ENCODE data around the gene PSTPIP2.
A peak's percentile ranks its signal among the peaks of the same experiment; 100 is the strongest.
"Not testable (repeated sequence)": the region's sequence is repeated elsewhere in the genome, so short reads cannot be mapped to it uniquely, and the experiment has no call there.

PSTPIP2 gene

DNA sequence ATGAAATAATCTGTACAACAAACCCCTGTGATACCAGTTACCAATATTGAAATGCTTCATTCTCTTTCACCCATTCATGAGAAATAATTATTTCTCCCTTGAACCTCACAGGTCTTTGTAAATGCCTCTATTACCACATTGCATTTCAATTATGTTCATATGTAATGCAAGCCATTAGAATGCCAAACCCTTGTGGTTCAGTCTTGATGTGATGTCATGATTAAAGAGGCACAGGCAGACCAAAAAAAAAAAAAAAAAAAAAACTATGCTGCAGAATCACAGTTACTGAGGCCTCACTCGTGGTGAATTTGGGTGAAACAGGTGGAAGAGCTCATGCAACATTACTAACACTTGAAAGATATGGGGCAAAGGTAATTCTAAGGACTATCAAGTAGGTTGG, 95.5 kb downstream of the PSTPIP2 start:
- H3K4me1 Mint-ChIP-seq (ENCODE audit: low read depth) = peaks cover 3% of the 10 kb centered on the region
- no peak overlapping the region for H3K27ac Mint-ChIP-seq
- intact Hi-C loops (cut with micrococcal nuclease) = no loop called here
- no peak overlapping the region for H3K4me3 Mint-ChIP-seq
- H3K9me3 Mint-ChIP-seq = no peaks in the 10 kb centered on the region
- H3K27me3 Mint-ChIP-seq = no peaks in the 10 kb centered on the region
- H3K36me3 Mint-ChIP-seq (ENCODE audit: low read depth) = peaks cover 9% of the 10 kb centered on the region

DNA sequence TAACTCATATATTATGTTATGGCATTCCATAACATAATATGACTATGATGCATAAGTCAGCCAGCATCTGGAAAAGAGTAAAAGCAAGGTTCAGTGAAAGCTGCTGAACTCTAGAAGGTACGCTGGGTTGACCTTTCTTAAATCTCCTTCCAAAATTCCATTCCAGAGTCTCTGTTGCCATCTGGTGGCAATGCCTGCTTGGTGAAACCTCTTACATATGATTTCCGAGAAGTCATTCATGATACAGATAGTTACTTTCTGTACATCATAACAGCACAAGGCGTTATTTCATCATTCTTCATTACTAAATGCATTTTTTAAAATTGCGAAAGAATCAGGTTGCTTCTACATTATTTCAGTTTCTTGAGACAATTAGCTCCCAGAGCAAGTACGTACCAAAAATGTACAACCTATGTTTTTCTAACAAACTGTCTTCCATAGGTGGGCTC, 97.9 kb downstream of the PSTPIP2 start:
- Mint-ChIP-seq H3K4me1 (ENCODE audit: low read depth) (no peaks in the 10 kb centered on the region), H3K27me3 (no peaks in the 10 kb centered on the region), H3K9me3 (no peaks in the 10 kb centered on the region), H3K36me3 (ENCODE audit: low read depth) (no peaks in the 10 kb centered on the region), H3K27ac (no peak overlapping the region), H3K4me3 (no peak overlapping the region)
- intact Hi-C loops (cut with micrococcal nuclease) = loop anchor here (1.0 to 5.0 kb wide), 2 partner anchors 283 to 307 kb away; no protein-coding TSS in a partner anchor

DNA sequence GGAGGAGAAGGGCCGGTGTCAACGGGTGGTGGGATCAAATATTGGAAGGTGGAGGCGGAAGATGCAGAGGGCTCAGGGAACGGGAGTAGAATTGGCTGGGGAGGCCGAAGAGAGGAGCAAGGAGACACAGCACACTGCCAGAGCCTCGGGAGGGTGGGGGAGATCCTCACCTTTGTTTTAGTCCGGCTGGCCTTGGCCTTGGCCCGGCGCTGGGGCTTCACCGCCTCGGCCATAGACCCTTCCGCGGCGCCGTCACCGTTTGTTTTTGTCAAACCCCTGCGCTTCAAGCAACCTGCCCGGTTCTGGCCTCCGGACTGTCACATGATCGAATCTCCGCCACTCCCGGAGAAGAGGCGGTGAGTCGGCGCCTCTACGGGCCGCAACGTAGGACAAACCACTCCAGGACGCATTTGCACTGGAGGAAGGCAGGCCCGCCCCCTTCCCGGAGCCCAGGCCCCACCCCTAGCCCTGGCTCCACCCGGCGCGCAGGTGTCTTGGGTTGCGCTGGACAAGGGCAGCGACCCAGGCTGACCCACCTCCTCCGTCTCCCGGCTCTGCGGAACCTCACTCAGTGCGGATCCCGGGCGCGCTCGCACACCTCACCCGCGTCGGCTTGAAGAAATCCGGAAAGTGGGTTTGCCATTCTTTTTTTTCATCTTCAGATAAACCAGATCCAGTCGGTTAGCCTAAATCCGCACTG, 104.9 kb downstream of the PSTPIP2 start, which contains the start of gene EPG5:
Gene EPG5 (minus strand): TSS at position 323 of the 700 bp plus-strand sequence. CDS start 90 bp downstream, at position 233.
- Mint-ChIP-seq H3K27me3 (no peaks in the 10 kb centered on the region), H3K36me3 (ENCODE audit: low read depth) (peaks cover 34% of the 10 kb centered on the region), H3K9me3 (no peaks in the 10 kb centered on the region), H3K27ac (peak within 1 kb of the TSS; percentile 88), H3K4me1 (ENCODE audit: low read depth) (peaks cover 23% of the 10 kb centered on the region), H3K4me3 (peak within 1 kb of the TSS; percentile 96)
- intact Hi-C loops (cut with micrococcal nuclease) = loop anchor here (2.0 kb wide), 1 partner anchor 42 kb away; no protein-coding TSS in a partner anchor

DNA sequence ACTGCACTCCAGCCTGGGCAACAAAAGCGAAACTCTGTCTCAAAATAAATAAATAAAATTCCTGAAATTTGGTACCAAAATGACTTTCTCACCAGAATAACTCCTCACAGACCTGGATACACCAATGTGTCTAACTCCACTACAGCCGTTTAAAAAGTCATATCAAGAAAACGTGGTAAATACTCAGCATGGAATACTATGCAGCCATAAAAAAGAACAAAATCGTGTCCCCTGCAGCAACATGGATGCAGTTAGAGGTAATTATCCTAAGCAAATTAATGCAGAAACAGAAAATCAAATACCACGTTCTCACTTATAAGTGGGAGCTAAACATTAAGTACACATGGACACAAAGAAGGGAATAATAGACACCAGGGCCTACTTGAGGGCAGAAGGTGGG, 107.1 kb downstream of the PSTPIP2 start:
- H3K4me3 Mint-ChIP-seq; intact Hi-C loops (cut with micrococcal nuclease); H3K27ac Mint-ChIP-seq; H3K27me3 Mint-ChIP-seq; H3K9me3 Mint-ChIP-seq: not testable (repeated sequence)
- H3K36me3 Mint-ChIP-seq (ENCODE audit: low read depth) = peaks cover 49% of the 10 kb centered on the region
- H3K4me1 Mint-ChIP-seq (ENCODE audit: low read depth) = peaks cover 37% of the 10 kb centered on the region

DNA sequence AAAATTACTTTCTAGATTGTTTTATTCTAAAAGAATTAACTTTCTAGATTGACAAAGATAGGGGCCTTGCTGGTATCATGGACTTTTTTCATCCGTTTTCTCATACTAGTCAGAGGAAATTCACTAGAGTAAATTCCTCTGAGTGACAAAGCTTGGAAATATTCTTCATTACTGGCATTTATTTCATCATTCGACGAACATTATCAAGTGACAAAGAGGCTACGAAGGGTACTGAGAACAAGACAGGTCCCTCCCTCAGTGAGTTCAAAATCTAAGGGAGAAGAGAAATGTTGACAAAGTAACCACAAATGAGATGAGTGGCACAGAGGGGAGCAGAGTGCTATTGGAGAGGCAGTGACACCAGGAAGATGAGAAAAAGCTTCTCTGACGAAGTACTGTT, 109.2 kb downstream of the PSTPIP2 start:
- intact Hi-C loops (cut with micrococcal nuclease) = no loop called here
- peaks cover 43% of the 10 kb centered on the region for H3K4me1 Mint-ChIP-seq (ENCODE audit: low read depth)
- peak overlapping the region; percentile 74 for H3K27ac Mint-ChIP-seq

DNA sequence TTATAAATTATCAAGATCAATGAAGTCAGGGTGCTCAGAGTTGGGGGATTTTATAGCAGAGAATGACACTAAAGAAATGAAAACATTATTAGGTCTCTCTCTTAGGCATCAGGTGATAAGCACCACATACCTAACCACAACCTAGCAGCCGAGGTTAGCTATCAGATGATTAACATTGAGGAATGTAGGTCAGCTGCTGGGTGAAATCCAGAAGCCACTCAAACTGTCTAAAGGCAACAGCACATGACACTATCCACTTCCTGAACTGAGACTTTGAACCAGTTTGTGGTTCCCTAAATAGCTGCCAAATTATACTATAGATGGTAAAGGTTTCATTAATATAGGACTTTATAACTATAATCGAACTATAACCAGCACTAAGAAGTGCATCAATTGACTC, 109.6 kb downstream of the PSTPIP2 start:
- no peak overlapping the region for H3K4me3 Mint-ChIP-seq
- no peaks in the 10 kb centered on the region for H3K9me3 Mint-ChIP-seq
- H3K27ac Mint-ChIP-seq = no peak overlapping the region
- intact Hi-C loops (cut with micrococcal nuclease) = no loop called here
- H3K27me3 Mint-ChIP-seq = no peaks in the 10 kb centered on the region
- peaks cover 47% of the 10 kb centered on the region for H3K36me3 Mint-ChIP-seq (ENCODE audit: low read depth)
- H3K4me1 Mint-ChIP-seq (ENCODE audit: low read depth) = peaks cover 39% of the 10 kb centered on the region

More for the DNA sequence above, 109.2 kb downstream of the PSTPIP2 start:
- no peak overlapping the region for H3K4me3 Mint-ChIP-seq
- peaks cover 49% of the 10 kb centered on the region for H3K36me3 Mint-ChIP-seq (ENCODE audit: low read depth)
- no peaks in the 10 kb centered on the region for H3K9me3 Mint-ChIP-seq
- no peaks in the 10 kb centered on the region for H3K27me3 Mint-ChIP-seq

DNA sequence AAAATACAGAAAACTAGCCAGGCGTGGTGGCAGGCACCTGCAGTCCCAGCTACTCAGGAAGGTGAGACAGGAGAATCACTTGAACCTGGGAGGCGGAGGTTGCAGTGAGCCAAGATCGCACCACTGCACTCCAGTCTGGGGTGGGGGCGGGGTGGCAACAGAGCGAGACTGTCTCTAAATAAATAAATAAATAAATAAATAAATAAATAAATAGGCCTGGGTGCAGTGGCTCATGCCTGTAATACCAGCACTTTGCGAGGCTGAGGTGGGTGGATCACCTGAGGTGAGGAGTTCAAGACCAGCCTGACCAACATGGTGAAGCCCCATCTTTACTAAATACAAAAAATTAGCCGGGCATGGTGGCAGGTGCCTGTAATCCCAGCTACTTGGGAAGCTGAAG, 112.6 kb downstream of the PSTPIP2 start:
- not testable (repeated sequence) for H3K4me3 Mint-ChIP-seq

DNA sequence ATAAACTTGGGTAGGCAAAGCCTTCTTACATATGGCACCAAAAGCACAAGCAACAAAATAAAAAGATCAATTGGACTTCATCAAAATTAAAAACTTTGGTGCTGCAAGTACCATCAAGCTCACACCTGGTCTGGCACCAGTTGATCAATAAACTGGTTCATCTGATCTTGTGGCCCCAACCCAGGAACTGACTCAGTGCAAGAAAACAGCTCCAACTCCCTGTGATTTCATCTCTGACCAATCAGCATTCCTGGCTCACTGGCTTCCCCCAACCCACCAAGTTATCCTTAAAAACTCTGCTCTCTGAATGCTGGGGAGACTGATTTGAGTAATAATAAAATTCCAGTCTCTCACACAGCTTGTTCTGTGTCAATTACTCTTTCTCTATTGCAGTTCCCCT, 113.3 kb downstream of the PSTPIP2 start:
- intact Hi-C loops (cut with micrococcal nuclease) = no loop called here
- no peaks in the 10 kb centered on the region for H3K9me3 Mint-ChIP-seq
- no peaks in the 10 kb centered on the region for H3K27me3 Mint-ChIP-seq
- peaks cover 51% of the 10 kb centered on the region for H3K36me3 Mint-ChIP-seq (ENCODE audit: low read depth)
- no peak overlapping the region for H3K4me3 Mint-ChIP-seq
- peaks cover 36% of the 10 kb centered on the region for H3K4me1 Mint-ChIP-seq (ENCODE audit: low read depth)
- no peak overlapping the region for H3K27ac Mint-ChIP-seq

More for the DNA sequence above, 112.6 kb downstream of the PSTPIP2 start:
- intact Hi-C loops (cut with micrococcal nuclease); H3K27me3 Mint-ChIP-seq; H3K9me3 Mint-ChIP-seq; H3K27ac Mint-ChIP-seq: not testable (repeated sequence)
- Mint-ChIP-seq H3K36me3 (ENCODE audit: low read depth) (peaks cover 46% of the 10 kb centered on the region), H3K4me1 (ENCODE audit: low read depth) (peaks cover 37% of the 10 kb centered on the region)

DNA sequence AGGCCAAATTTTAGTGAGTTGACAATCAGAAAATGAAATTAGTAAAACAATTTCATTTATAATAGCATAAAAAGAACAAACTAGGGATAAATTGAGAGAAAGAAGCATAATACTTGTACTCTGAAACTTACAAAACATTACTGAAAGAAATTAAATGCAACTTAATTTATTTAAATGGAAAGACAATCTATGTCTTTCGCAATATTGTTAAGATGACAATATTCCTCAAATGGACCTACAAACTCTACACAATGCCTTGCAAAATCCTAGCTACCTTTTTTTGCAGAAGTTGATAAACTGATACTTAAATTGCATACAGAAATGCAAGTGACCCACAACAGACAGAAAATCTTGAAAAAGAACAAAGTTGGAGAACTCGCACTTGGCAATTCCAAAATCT, 114.0 kb downstream of the PSTPIP2 start:
- no peaks in the 10 kb centered on the region for H3K9me3 Mint-ChIP-seq
- no peaks in the 10 kb centered on the region for H3K27me3 Mint-ChIP-seq
- H3K4me1 Mint-ChIP-seq (ENCODE audit: low read depth) = peaks cover 29% of the 10 kb centered on the region
- H3K27ac Mint-ChIP-seq = no peak overlapping the region
- no peak overlapping the region for H3K4me3 Mint-ChIP-seq
- peaks cover 51% of the 10 kb centered on the region for H3K36me3 Mint-ChIP-seq (ENCODE audit: low read depth)
- intact Hi-C loops (cut with micrococcal nuclease) = no loop called here

DNA sequence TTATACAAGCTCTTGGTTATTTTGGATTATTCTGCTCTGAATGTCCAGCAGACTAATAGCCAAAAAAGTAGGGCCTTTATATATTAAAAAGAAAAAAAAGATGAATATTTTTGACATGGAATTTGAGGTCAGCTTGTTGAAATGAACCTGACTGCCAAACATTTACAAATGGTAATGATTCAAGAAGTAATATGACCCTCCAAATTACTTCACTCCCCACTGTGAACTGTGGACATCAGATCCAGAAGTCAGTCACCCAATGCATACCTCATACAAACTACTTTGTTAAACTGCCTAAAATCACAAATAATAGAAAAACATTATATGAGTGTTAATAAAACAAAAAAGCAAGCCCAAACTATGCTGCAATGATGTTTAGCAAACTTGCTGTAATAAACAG, 115.0 kb downstream of the PSTPIP2 start:
- no peak overlapping the region for H3K4me3 Mint-ChIP-seq
- no peak overlapping the region for H3K27ac Mint-ChIP-seq
- H3K36me3 Mint-ChIP-seq (ENCODE audit: low read depth) = peaks cover 58% of the 10 kb centered on the region
- H3K9me3 Mint-ChIP-seq = no peaks in the 10 kb centered on the region
- no peaks in the 10 kb centered on the region for H3K27me3 Mint-ChIP-seq
- intact Hi-C loops (cut with micrococcal nuclease) = no loop called here
- H3K4me1 Mint-ChIP-seq (ENCODE audit: low read depth) = peaks cover 32% of the 10 kb centered on the region

DNA sequence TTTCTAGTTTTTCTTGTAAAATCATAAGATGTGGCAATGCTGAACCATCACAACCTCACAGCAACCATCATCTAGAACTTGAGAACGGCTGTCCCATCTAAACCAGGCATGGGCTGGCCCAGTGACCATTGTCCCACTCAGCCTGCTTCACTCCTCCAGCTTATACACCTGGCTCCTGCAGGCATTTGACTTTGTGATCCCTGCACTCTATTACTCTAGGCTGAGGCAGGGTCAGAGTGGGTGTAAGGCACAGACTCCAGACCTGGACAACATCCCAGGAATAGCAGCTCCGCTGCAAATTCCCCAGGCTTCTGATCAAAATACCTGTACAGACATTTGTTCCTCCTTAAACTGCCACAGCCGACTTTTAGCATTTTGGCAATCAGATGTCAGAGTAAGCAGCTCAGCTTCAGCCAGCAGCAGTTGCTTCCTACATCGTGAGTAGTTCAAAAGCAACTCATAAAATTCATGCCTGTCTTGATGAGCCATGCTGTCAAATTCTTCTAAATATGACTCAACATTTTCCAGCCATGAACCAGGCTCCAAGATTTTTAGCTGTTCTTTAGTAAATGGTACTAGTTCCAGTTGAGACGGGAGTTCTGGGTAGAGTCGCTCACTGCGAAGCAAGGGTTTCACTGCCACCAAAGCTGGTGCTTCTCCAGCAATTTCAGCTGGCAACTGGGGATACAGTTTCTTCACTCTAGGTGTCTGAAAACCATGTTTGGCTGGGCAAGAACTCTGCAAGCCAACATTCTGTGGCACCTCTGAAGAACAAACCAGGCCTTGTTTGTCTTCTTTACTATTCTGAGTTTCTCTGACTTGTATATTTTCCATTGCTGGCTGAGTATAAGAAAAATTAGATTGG, 117.8 kb downstream of the PSTPIP2 start:
- no peaks in the 10 kb centered on the region for H3K27me3 Mint-ChIP-seq
- peaks cover 17% of the 10 kb centered on the region for H3K4me1 Mint-ChIP-seq (ENCODE audit: low read depth)
- H3K27ac Mint-ChIP-seq = no peak overlapping the region
- H3K4me3 Mint-ChIP-seq = no peak overlapping the region
- peaks cover 71% of the 10 kb centered on the region for H3K36me3 Mint-ChIP-seq (ENCODE audit: low read depth)
- intact Hi-C loops (cut with micrococcal nuclease) = no loop called here
- H3K9me3 Mint-ChIP-seq = no peaks in the 10 kb centered on the region

DNA sequence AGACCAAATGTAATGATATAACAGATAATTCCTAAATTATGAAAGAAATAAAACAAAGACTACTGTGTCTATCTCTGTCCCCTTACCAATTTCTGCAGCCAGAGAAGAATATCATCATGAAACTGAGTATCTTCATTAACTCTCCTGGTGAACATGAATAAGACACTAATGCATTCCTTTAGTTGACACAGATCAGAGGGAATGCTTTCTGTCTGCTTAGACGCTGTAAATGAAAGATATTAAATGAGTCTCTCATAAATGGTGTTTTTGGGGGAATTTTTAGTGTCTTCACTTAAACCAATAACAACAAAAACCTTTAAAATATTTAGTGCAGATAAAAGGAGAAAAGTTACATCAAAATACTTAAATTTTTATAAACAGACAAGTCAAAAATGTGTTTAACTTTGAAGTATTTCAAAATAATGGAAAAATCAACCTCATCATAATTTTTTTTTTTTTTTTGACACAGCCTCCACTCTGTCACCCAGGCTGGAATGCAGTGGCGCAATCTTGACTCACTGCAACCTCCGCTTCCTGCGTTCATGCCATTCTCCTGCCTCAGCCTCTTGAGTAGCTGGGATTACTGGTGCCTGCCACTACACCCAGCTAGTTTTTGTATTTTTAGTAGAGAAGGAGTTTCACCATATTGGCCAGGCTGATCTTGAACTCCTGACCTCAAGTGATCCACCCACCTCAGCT, 120.9 kb downstream of the PSTPIP2 start:
- H3K4me1 Mint-ChIP-seq (ENCODE audit: low read depth) = peaks cover 6% of the 10 kb centered on the region
- no peaks in the 10 kb centered on the region for H3K27me3 Mint-ChIP-seq
- no peak overlapping the region for H3K27ac Mint-ChIP-seq
- intact Hi-C loops (cut with micrococcal nuclease) = no loop called here
- peaks cover 100% of the 10 kb centered on the region for H3K36me3 Mint-ChIP-seq (ENCODE audit: low read depth)
- H3K9me3 Mint-ChIP-seq = no peaks in the 10 kb centered on the region
- H3K4me3 Mint-ChIP-seq = no peak overlapping the region

DNA sequence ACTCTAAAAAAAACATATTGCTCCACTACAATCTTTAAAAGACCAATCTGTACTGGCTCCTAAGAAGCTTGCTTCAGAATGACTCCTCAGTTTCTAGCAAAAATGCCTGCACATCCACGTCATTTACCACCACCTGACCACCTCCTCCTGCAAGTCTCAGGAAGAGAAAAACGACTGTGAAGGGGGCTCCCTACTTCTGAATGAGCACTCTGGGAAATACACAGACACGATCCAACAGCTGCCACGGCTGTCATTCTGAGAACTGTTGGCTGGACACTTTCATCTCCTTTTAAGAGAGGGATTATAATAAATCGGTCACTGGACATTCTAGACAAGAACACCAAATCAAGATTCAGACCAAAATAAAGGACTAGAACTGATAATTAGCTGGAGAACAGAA, 126.4 kb downstream of the PSTPIP2 start:
- Mint-ChIP-seq H3K27ac (no peak overlapping the region), H3K27me3 (no peaks in the 10 kb centered on the region), H3K4me3 (no peak overlapping the region), H3K4me1 (ENCODE audit: low read depth) (no peaks in the 10 kb centered on the region), H3K9me3 (no peaks in the 10 kb centered on the region), H3K36me3 (ENCODE audit: low read depth) (peaks cover 100% of the 10 kb centered on the region)
- intact Hi-C loops (cut with micrococcal nuclease) = no loop called here

DNA sequence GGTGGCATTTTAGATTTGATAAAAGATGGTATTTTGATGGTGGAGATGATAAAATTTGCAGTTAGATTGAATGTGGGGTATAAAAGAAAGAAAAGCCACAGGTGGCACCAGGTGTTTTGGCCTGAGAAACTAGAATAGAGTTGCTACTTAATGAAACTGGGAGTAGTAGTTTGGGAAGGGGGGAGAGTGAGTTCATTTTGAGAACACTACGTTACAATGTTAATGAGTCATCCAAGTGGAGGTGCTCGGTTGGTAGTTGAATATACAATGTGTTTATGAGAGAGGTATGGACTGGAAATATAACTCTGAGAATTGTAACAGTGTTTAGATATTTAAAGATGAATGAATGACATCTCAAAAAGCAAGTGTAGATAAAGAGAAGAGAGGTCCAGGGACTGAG, 131.3 kb downstream of the PSTPIP2 start:
- Mint-ChIP-seq H3K27me3 (no peaks in the 10 kb centered on the region), H3K36me3 (ENCODE audit: low read depth) (peaks cover 93% of the 10 kb centered on the region), H3K27ac (no peak overlapping the region), H3K4me3 (no peak overlapping the region), H3K9me3 (no peaks in the 10 kb centered on the region), H3K4me1 (ENCODE audit: low read depth) (no peaks in the 10 kb centered on the region)
- intact Hi-C loops (cut with micrococcal nuclease) = no loop called here
